H4 (cell line): ENCODE measurements around the gene GFPT2. TPM values are rescaled to one million over a fixed set of nuclear protein-coding genes. Genes with fewer than 3 reads are reported as not detected.

Source experiments
- DNase-seq: peaks from one replicate; pipeline ENCODE4 v3.0.0-alpha.2; 2015; ENCODE audit warnings: low spot score
- total RNA-seq: library from RNA; depleted of rRNA; stranded (reverse); fragments of >200 nt; shearing (Covaris generic); gene quantifications from 2 replicates; pipeline ENCODE4 v1.2.3, GENCODE V29; 2014; rRNA removed

Gene GFPT2
- total RNA-seq, 1 experiment from 2014 or later = 16.4 TPM

- DNase-seq = no peak
These were observed 70.0 kb downstream of the GFPT2 start for GRCh38 chr5:180283026-180283615.

GRCh38 chr5:180282281-180282680, 70.9 kb downstream of the GFPT2 start:
- DNase-seq = no peak

- no peak for DNase-seq
These were observed 71.4 kb downstream of the GFPT2 start for GRCh38 chr5:180281706-180282105.

- DNase-seq = no peak
These were observed 78.4 kb downstream of the GFPT2 start for GRCh38 chr5:180274695-180275094.

GRCh38 chr5:180271221-180271620, 81.9 kb downstream of the GFPT2 start:
- no peak for DNase-seq

GRCh38 chr5:180259260-180259611, 93.9 kb downstream of the GFPT2 start:
- no peak for DNase-seq

- no peak for DNase-seq
These were observed 99.9 kb downstream of the GFPT2 start for GRCh38 chr5:180253036-180253824.

- no peak for DNase-seq
These were observed 101.2 kb downstream of the GFPT2 start for GRCh38 chr5:180251887-180252286.

GRCh38 chr5:180251141-180251540, 102.0 kb downstream of the GFPT2 start:
- DNase-seq = no peak

Other genes starting within 250 kb of the GFPT2 start
- gene RASGEF1C, start 144.1 kb downstream of the GFPT2 start, total RNA-seq = 0.39 TPM in 1 of 2 replicates, not detected in the other
- 30.2 and 34.3 TPM in 2 replicates for gene MAPK9, start 61.3 kb downstream of the GFPT2 start, total RNA-seq
- 15.0 and 19.1 TPM in 2 replicates for gene CNOT6, start 141.0 kb upstream of the GFPT2 start, total RNA-seq
- gene SCGB3A1, start 238.2 kb upstream of the GFPT2 start, total RNA-seq = not detected in 2 replicates